IMR-90 (cell line): ENCODE data around the gene NTF3. TPM values are rescaled to one million over a fixed set of nuclear protein-coding genes. Genes with fewer than 3 reads are reported as not detected.

Source experiments
- ATAC-seq: fragments of 200-7000 bp; cut with Tn5 transposase; 2 replicates; pipeline ENCODE4 v1.9.1; 2020; ENCODE audit warnings: low read depth, mild to moderate bottlenecking, moderate library complexity
- BruUV-seq: library from RNA; stranded (reverse); fragments of 400-500 nt; replicated peaks from 2 replicates; lab custom pipeline; 2021; lab: Mats Ljungman, UMichigan
- CTCF ChIA-PET: fragments of 300-600 bp; formaldehyde crosslinking; extraction: SDS; loops from one replicate; lab custom pipeline; 2021; ENCODE audit warnings: antibody characterized with exemption; lab: Yijun Ruan, JAX
- POLR2A ChIA-PET: fragments of 300-600 bp; sonication (Branson Sonifier 250); formaldehyde crosslinking; loops from one replicate; lab custom pipeline; 2022; ENCODE audit warnings: antibody characterized with exemption; ENCODE audit not compliant: unreplicated experiment; lab: Charles Lee
- DNase-seq: peaks from one replicate; pipeline ENCODE4 v3.0.0; 2013
- H2AFZ ChIP-seq: replicated peaks from 2 replicates; pipeline ENCODE3; 2013; ENCODE audit warnings: low read length, mild to moderate bottlenecking; ENCODE audit not compliant: poor library complexity
- H2AK5ac ChIP-seq: 2 replicates; pipeline ENCODE4 v1.6.1; 2013; ENCODE audit warnings: low read depth, low read length, inconsistent platforms
- H2AK9ac ChIP-seq: replicated peaks from 2 replicates; pipeline ENCODE3; 2013; ENCODE audit warnings: mild to moderate bottlenecking, low read depth, low read length, moderate library complexity; ENCODE audit not compliant: poor library complexity
- H2BK120ac ChIP-seq: 2 replicates; pipeline ENCODE4 v1.6.1; 2013; ENCODE audit warnings: low read depth, low read length, inconsistent platforms
- H2BK15ac ChIP-seq: 3 replicates; pipeline ENCODE4 v1.6.1; 2013; ENCODE audit warnings: low read depth, low read length, inconsistent platforms
- H2BK20ac ChIP-seq: 2 replicates; pipeline ENCODE4 v1.6.1; 2013; ENCODE audit warnings: low read depth, mild to moderate bottlenecking, inconsistent platforms, low read length, moderate library complexity
- H2BK5ac ChIP-seq: 2 replicates; pipeline ENCODE4 v1.6.1; 2013; ENCODE audit warnings: mild to moderate bottlenecking, low read depth, low read length, inconsistent platforms; ENCODE audit not compliant: poor library complexity, severe bottlenecking
- H3K14ac ChIP-seq: replicated peaks from 2 replicates; pipeline ENCODE4 v1.6.1; 2013; ENCODE audit warnings: low read depth, low read length, inconsistent platforms
- H3K18ac ChIP-seq: 2 replicates; pipeline ENCODE4 v1.6.1; 2013; ENCODE audit warnings: low read depth, low read length, control low read depth
- H3K23ac ChIP-seq: 2 replicates; pipeline ENCODE4 v1.6.1; 2013; ENCODE audit warnings: low read depth, low read length, inconsistent platforms
- H3K27ac ChIP-seq: 2 replicates; pipeline ENCODE4 v1.5.1; 2013; ENCODE audit warnings: mild to moderate bottlenecking, control low read depth, low read length; ENCODE audit not compliant: insufficient read depth
- H3K27me3 ChIP-seq: 2 replicates; pipeline ENCODE4 v1.6.1; 2013; ENCODE audit warnings: low read length; ENCODE audit not compliant: control insufficient read depth, insufficient read depth
- H3K36me3 ChIP-seq: 2 replicates; pipeline ENCODE4 v1.6.1; 2013; ENCODE audit warnings: low read length, mixed read lengths; ENCODE audit not compliant: control insufficient read depth, insufficient read depth
- H3K4ac ChIP-seq: 2 replicates; pipeline ENCODE4 v1.6.1; 2013; ENCODE audit warnings: low read depth, low read length, inconsistent platforms
- H3K4me1 ChIP-seq: 2 replicates; pipeline ENCODE4 v1.6.1; 2013; ENCODE audit warnings: low read length, mixed read lengths; ENCODE audit not compliant: control insufficient read depth, insufficient read depth
- H3K4me2 ChIP-seq: 2 replicates; pipeline ENCODE4 v1.6.1; 2013; ENCODE audit warnings: low read depth, mild to moderate bottlenecking, control low read depth, low read length, moderate library complexity
- H3K4me3 ChIP-seq: 2 replicates; pipeline ENCODE4 v1.5.1; 2013; ENCODE audit warnings: low read depth, mild to moderate bottlenecking, control low read depth, low read length, moderate library complexity; ENCODE audit not compliant: insufficient read depth
- H3K56ac ChIP-seq: 2 replicates; pipeline ENCODE4 v1.6.1; 2013; ENCODE audit warnings: low read length, inconsistent platforms; ENCODE audit not compliant: insufficient read depth; ENCODE audit errors: extremely low read depth
- H3K79me1 ChIP-seq, 2 experiments: 2 replicates each; pipeline ENCODE4 v1.6.1; 2013; ENCODE audit warnings: low read length in 2 of 2, inconsistent platforms in 1 of 2, low read depth in 1 of 2
- H3K9ac ChIP-seq: 2 replicates; pipeline ENCODE4 v1.6.1; 2013; ENCODE audit warnings: low read depth, low read length, control low read depth
- H3K9me1 ChIP-seq: 2 replicates; pipeline ENCODE4 v1.6.1; 2013; ENCODE audit warnings: low read length, inconsistent platforms; ENCODE audit not compliant: insufficient read depth
- H3K9me3 ChIP-seq: 2 replicates; pipeline ENCODE4 v1.6.1; 2013; ENCODE audit warnings: low read length; ENCODE audit not compliant: control insufficient read depth, insufficient read depth
- H4K20me1 ChIP-seq: 2 replicates; pipeline ENCODE4 v1.6.1; 2013; ENCODE audit warnings: low read length, inconsistent platforms; ENCODE audit not compliant: insufficient read depth
- H4K5ac ChIP-seq: 2 replicates; pipeline ENCODE4 v1.6.1; 2013; ENCODE audit warnings: mild to moderate bottlenecking, low read depth, low read length, control low read depth
- H4K8ac ChIP-seq, 2 experiments: 2 replicates each; pipeline ENCODE4 v1.6.1; 2013; ENCODE audit warnings: low read depth in 2 of 2, low read length in 2 of 2, control low read depth in 1 of 2, inconsistent platforms in 1 of 2
- H4K91ac ChIP-seq: 2 replicates; pipeline ENCODE4 v1.6.1; 2013; ENCODE audit warnings: low read depth, low read length, inconsistent platforms; ENCODE audit not compliant: insufficient read depth
- BHLHE40 ChIP-seq: fragments of 150-350 bp; IDR thresholded peaks from 2 replicates; pipeline ENCODE4 v1.6.1; 2016; ENCODE audit warnings: mild to moderate bottlenecking, low read depth, low read length
- CEBPB ChIP-seq: IDR thresholded peaks from 2 replicates; pipeline ENCODE4 v1.6.1; 2012; ENCODE audit warnings: low read depth, low read length, improper control_type of control experiment
- CHD1 ChIP-seq: IDR thresholded peaks from 2 replicates; pipeline ENCODE4 v1.6.1; 2012; ENCODE audit warnings: low read depth, low read length, improper control_type of control experiment
- CTCF ChIP-seq: conservative IDR thresholded peaks from 2 replicates; pipeline ENCODE4 v1.5.1; 2012; ENCODE audit warnings: mild to moderate bottlenecking, low read depth, low read length, improper control_type of control experiment
- ELK1 ChIP-seq: fragments of 150-350 bp; IDR thresholded peaks from 2 replicates; pipeline ENCODE4 v1.6.1; 2016; ENCODE audit warnings: low read depth, mild to moderate bottlenecking, low read length, moderate library complexity, borderline replicate concordance
- FOS ChIP-seq: fragments of 150-350 bp; IDR thresholded peaks from 2 replicates; pipeline ENCODE4 v1.6.1; 2016; ENCODE audit warnings: low read depth, low read length
- MAFK ChIP-seq: IDR thresholded peaks from 2 replicates; pipeline ENCODE4 v1.6.1; 2012; ENCODE audit warnings: low read depth, low read length, improper control_type of control experiment
- MAZ ChIP-seq: IDR thresholded peaks from 2 replicates; pipeline ENCODE4 v1.6.1; 2012; ENCODE audit warnings: low read depth, mild to moderate bottlenecking, low read length, improper control_type of control experiment, moderate library complexity, borderline replicate concordance
- MXI1 ChIP-seq: IDR thresholded peaks from 2 replicates; pipeline ENCODE4 v1.6.1; 2012; ENCODE audit warnings: low read depth, mild to moderate bottlenecking, low read length, moderate library complexity, borderline replicate concordance
- NFE2L2 ChIP-seq: fragments of 150-350 bp; IDR thresholded peaks from 2 replicates; pipeline ENCODE4 v1.6.1; 2016; ENCODE audit warnings: low read depth, mild to moderate bottlenecking, low read length
- POLR2A ChIP-seq: IDR thresholded peaks from 2 replicates; pipeline ENCODE4 v1.6.1; 2012; ENCODE audit warnings: mild to moderate bottlenecking, low read depth, low read length
- RAD21 ChIP-seq: IDR thresholded peaks from 2 replicates; pipeline ENCODE4 v1.6.1; 2012; ENCODE audit warnings: low read length, improper control_type of control experiment
- RCOR1 ChIP-seq: IDR thresholded peaks from 2 replicates; pipeline ENCODE4 v1.6.1; 2012; ENCODE audit warnings: mild to moderate bottlenecking, low read length, improper control_type of control experiment; ENCODE audit not compliant: insufficient replicate concordance
- RFX5 ChIP-seq: IDR thresholded peaks from 2 replicates; pipeline ENCODE4 v1.8.0; 2012; ENCODE audit warnings: low read depth, mild to moderate bottlenecking, low read length, moderate library complexity
- SMC3 ChIP-seq: fragments of 150-350 bp; IDR thresholded peaks from 2 replicates; pipeline ENCODE4 v1.6.1; 2016; ENCODE audit warnings: low read depth, mild to moderate bottlenecking, antibody characterized with exemption, low read length, moderate library complexity
- USF2 ChIP-seq: fragments of 150-350 bp; IDR thresholded peaks from 2 replicates; pipeline ENCODE4 v1.6.1; 2017; ENCODE audit warnings: mild to moderate bottlenecking, antibody characterized with exemption, low read length, low read depth
- WGBS, 2 experiments: methylation state at CpG; one replicate each; pipeline versions ENCODE4 v1.1.5 to v1.1.7; 2013; ENCODE audit warnings: missing lambda C conversion rate in 2 of 2; ENCODE audit not compliant: insufficient read length in 1 of 2; ENCODE audit errors: extremely low coverage in 2 of 2; 5-methylcytosine and 5-hydroxymethylcytosine counted together
- dilution Hi-C: fragments of 300-500 bp; cut with HindIII; formaldehyde crosslinking; loops from one replicate; pipeline ENCODE4 v1.14.3; 2018; ENCODE audit warnings: low sequenced_read_pairs; ENCODE audit not compliant: unreplicated experiment
- in situ Hi-C: fragments of 300-500 bp; cut with MboI; formaldehyde crosslinking; loops from 3 replicates; pipeline ENCODE4 v1.14.3; 2019; ENCODE audit warnings: low sequenced_read_pairs, inconsistent platforms, mixed read lengths
- intact Hi-C: fragments of 100-400 bp; cut with micrococcal nuclease; formaldehyde crosslinking; loops from 2 replicates; pipeline ENCODE4 v1.10.0; 2022
- polyA plus RNA-seq, 3 experiments: library from polyadenylated mRNA; depleted of rRNA; stranded (reverse); fragments of >200 nt; gene quantifications; 2 replicates each; pipeline ENCODE4 v1.2.3, GENCODE V29; 2012; ENCODE audit warnings: low replicate concordance in 1 of 3
- total RNA-seq: library from RNA; depleted of rRNA; stranded (reverse); fragments of >200 nt; gene quantifications from 2 replicates; pipeline ENCODE4 v1.2.3, GENCODE V29; 2012

Gene NTF3
- total and polyA plus RNA-seq, 2 of the 4 experiments (the other 2 are of a cell fraction): 12.2 to 32.4 TPM

GRCh38 chr12:5524769-5525436, 93.0 kb downstream of the NTF3 start:
- Histone ChIP-seq H2BK120ac (no peak overlapping the region), H3K79me1 (no peaks in the 10 kb centered on the region), H4K8ac (no peak overlapping the region), H2BK20ac (no peak overlapping the region), H3K4me1 (no peaks in the 10 kb centered on the region), H3K18ac (no peak overlapping the region), H3K9me1 (0 out of 2 replicates have a peak, but pooled peaks cover 10% of the 10 kb centered on the region), H2AK5ac (no peak overlapping the region), H3K14ac (no peak overlapping the region), H3K36me3 (no peaks in the 10 kb centered on the region), H3K23ac (no peak overlapping the region), H3K9me3 (no peaks in the 10 kb centered on the region), H4K91ac (no peak overlapping the region), H3K4me2 (no peak overlapping the region), H2BK5ac (no peak overlapping the region), H3K4ac (no peak overlapping the region), H3K9ac (no peak overlapping the region), H3K27ac (no peak overlapping the region), H2AK9ac (no peak overlapping the region), H3K56ac (no peak overlapping the region), H3K4me3 (no peak overlapping the region), H3K27me3 (no peaks in the 10 kb centered on the region), H4K5ac (no peak overlapping the region), H2BK15ac (no peak overlapping the region), H2AFZ (no peak overlapping the region), H4K20me1 (no peaks in the 10 kb centered on the region)
- no peak for ATAC-seq
- TF ChIP-seq NFE2L2: no peak
- no peak for TF ChIP-seq BHLHE40
- no peak for TF ChIP-seq RFX5
- no peak for TF ChIP-seq POLR2A
- no peak for TF ChIP-seq CEBPB
- TF ChIP-seq FOS: no peak
- no peak for TF ChIP-seq CHD1
- no peak for TF ChIP-seq MXI1
- no peak for TF ChIP-seq CTCF
- TF ChIP-seq MAFK: no peak
- TF ChIP-seq RAD21: no peak
- no peak for TF ChIP-seq MAZ
- TF ChIP-seq USF2: no peak
- no peak for TF ChIP-seq SMC3
- no peak for TF ChIP-seq RCOR1
- no peak for TF ChIP-seq ELK1
- in situ Hi-C loops: no loop called here
- no peak for DNase-seq
- POLR2A ChIA-PET: no interaction called here
- intact Hi-C loops: no loop called here
- CTCF ChIA-PET: interaction anchor here (1.1 kb wide), 1 partner anchor 26 kb away, joined by 3 read pairs; no protein-coding TSS in a partner anchor
- dilution Hi-C loops: no loop called here
- no TSS peak for BruUV-seq
- 80% methylated on average over 7 of the region's 15 CpGs; no CpG with 5 or more reads in 1 of the 2 experiments for WGBS, 2 experiments
